NCI-H446 treated with DMSO at 0.1 percent for 48 hours (cell line): ENCODE measurements around the gene SLC26A9.

Experiments used
- DNase-seq: peaks from one replicate; lab custom pipeline; 2025; lab: John Stamatoyannopoulos, UW

Gene SLC26A9

GRCh38 chr1:205943245-205943644, at the start of gene SLC26A9:
SLC26A9 (minus strand) TSS chr1:205943456; CDS start chr1:205935820, 7,636 bp downstream.
- DNase-seq = no peak

- DNase-seq = no peak
These were observed 49.1 kb upstream of the SLC26A9 start for GRCh38 chr1:205992218-205992882.

- no peak for DNase-seq
These were observed 48.0 kb upstream of the SLC26A9 start for GRCh38 chr1:205991237-205991636.

GRCh38 chr1:205990226-205990625, 47.0 kb upstream of the SLC26A9 start:
- no peak for DNase-seq

- no peak for DNase-seq
These were observed 46.5 kb upstream of the SLC26A9 start for GRCh38 chr1:205989786-205990185.

GRCh38 chr1:205988585-205988995, 45.3 kb upstream of the SLC26A9 start:
- DNase-seq = no peak

GRCh38 chr1:205986861-205987260, 43.6 kb upstream of the SLC26A9 start:
- DNase-seq = no peak

- DNase-seq = no peak
These were observed 43.0 kb upstream of the SLC26A9 start for GRCh38 chr1:205986292-205986691.

GRCh38 chr1:205985330-205986005, 42.2 kb upstream of the SLC26A9 start:
- DNase-seq = no peak

- DNase-seq = peak; percentile 12
These were observed 40.9 kb upstream of the SLC26A9 start for GRCh38 chr1:205983925-205984725.

GRCh38 chr1:205981257-205981656, 38.0 kb upstream of the SLC26A9 start:
- DNase-seq = no peak

GRCh38 chr1:205980237-205980870, 37.1 kb upstream of the SLC26A9 start:
- DNase-seq = no peak

GRCh38 chr1:205979301-205979700, 36.0 kb upstream of the SLC26A9 start:
- DNase-seq = no peak

GRCh38 chr1:205978676-205979075, 35.4 kb upstream of the SLC26A9 start:
- no peak for DNase-seq

GRCh38 chr1:205977402-205978014, 34.3 kb upstream of the SLC26A9 start:
- peak; percentile 32 for DNase-seq

GRCh38 chr1:205976708-205977401, 33.6 kb upstream of the SLC26A9 start:
- no peak for DNase-seq

GRCh38 chr1:205976036-205976435, 32.8 kb upstream of the SLC26A9 start:
- DNase-seq = no peak

- no peak for DNase-seq
These were observed 32.2 kb upstream of the SLC26A9 start for GRCh38 chr1:205975387-205975998.

GRCh38 chr1:205974712-205975111, 31.5 kb upstream of the SLC26A9 start:
- DNase-seq = no peak

GRCh38 chr1:205973377-205974232, 30.3 kb upstream of the SLC26A9 start:
- no peak for DNase-seq
